Ishikawa (cell line): ENCODE data around the gene CNTNAP5.

Source experiments
- CEBPB ChIP-seq: IDR thresholded peaks from 2 replicates; pipeline ENCODE4 v1.6.1; 2012
- CREB1 ChIP-seq: IDR thresholded peaks from 2 replicates; pipeline ENCODE4 v1.6.1; 2012; ENCODE audit warnings: low read depth
- EGR1 ChIP-seq: IDR thresholded peaks from 2 replicates; pipeline ENCODE4 v1.6.1; 2012
- EP300 ChIP-seq: IDR thresholded peaks from 2 replicates; pipeline ENCODE4 v1.6.1; 2012; ENCODE audit warnings: borderline replicate concordance
- FOXM1 ChIP-seq: IDR thresholded peaks from 2 replicates; pipeline ENCODE4 v1.6.1; 2012; ENCODE audit warnings: low read depth, borderline replicate concordance
- NFIC ChIP-seq: IDR thresholded peaks from 2 replicates; pipeline ENCODE4 v1.6.1; 2012
- RAD21 ChIP-seq: IDR thresholded peaks from 2 replicates; pipeline ENCODE4 v1.6.1; 2012; ENCODE audit warnings: low read depth
- REST ChIP-seq: IDR thresholded peaks from 2 replicates; pipeline ENCODE4 v1.6.1; 2012; ENCODE audit warnings: low read depth, mild to moderate bottlenecking
- TAF1 ChIP-seq: IDR thresholded peaks from 2 replicates; pipeline ENCODE4 v1.6.1; 2012; ENCODE audit warnings: low read depth, mild to moderate bottlenecking
- TCF12 ChIP-seq: IDR thresholded peaks from 2 replicates; pipeline ENCODE4 v1.6.1; 2012; ENCODE audit warnings: low read depth
- TEAD4 ChIP-seq: IDR thresholded peaks from 2 replicates; pipeline ENCODE4 v1.6.1; 2012
- USF1 ChIP-seq: IDR thresholded peaks from 2 replicates; pipeline ENCODE4 v1.6.1; 2012
- YY1 ChIP-seq: IDR thresholded peaks from 2 replicates; pipeline ENCODE4 v1.6.1; 2012; ENCODE audit warnings: low read depth
- ZBTB7A ChIP-seq: IDR thresholded peaks from 2 replicates; pipeline ENCODE4 v1.6.1; 2012; ENCODE audit warnings: low read depth
- TF ChIP-seq, protein P1 (sequence below): IDR thresholded peaks from 2 replicates; pipeline ENCODE4 v1.6.1; 2012

CNTNAP5 gene

DNA sequence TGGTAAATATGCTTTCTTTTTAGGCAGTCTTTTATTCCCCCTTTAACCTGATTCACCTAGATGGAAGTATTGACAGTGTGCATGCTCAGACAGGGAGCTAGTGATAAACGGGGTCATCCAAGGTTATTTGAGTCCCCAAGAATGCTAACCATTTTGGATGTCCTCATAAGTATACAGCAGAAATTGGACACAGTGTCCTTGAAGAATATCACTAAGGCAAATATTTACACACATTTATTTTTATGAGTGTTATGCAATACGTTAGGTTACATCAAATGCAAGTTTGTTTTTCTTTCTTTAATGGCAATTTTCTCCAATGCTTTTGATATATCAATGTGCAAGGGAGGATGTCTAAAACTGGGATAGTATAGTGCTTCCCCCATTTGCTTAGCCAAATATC is 23.6 kb downstream of the CNTNAP5 start:
- TF ChIP-seq EP300, result no peak
- TF ChIP-seq REST, result no peak
- TF ChIP-seq TCF12, result no peak
- no peak for TF ChIP-seq CREB1
- no peak for TF ChIP-seq FOXM1
- no peak for TF ChIP-seq ZBTB7A
- no peak for TF ChIP-seq RAD21
- TF ChIP-seq YY1, result no peak
- no peak for TF ChIP-seq TAF1
- TF ChIP-seq, protein P1, sequence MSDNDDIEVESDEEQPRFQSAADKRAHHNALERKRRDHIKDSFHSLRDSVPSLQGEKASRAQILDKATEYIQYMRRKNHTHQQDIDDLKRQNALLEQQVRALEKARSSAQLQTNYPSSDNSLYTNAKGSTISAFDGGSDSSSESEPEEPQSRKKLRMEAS, result no peak
- TF ChIP-seq EGR1, result no peak
- no peak for TF ChIP-seq NFIC
- no peak for TF ChIP-seq USF1
- TF ChIP-seq CEBPB, result no peak
- TF ChIP-seq TEAD4, result no peak

DNA sequence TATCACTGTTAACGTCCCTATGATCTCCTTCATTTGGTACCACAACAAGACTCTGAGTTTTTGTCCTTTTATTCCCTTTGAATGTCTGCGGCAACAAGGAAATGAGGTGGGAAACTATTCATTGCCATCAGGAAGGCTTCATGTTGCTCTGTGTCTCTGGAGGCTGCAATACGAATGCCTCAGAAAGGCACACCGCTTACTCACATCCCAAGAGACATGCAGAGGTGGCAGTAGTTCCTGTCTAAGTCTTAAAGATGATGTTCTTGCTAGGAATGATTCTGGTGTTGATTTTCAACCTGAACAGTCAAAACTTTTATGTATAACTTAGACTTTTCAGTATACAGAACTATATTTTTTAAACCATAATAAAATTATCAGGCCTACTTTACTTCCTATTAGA is 24.0 kb downstream of the CNTNAP5 start:
- TF ChIP-seq RAD21, result no peak
- no peak for TF ChIP-seq EGR1
- no peak for TF ChIP-seq USF1
- TF ChIP-seq FOXM1, result no peak
- TF ChIP-seq NFIC, result no peak
- no peak for TF ChIP-seq TAF1
- TF ChIP-seq ZBTB7A, result no peak
- no peak for TF ChIP-seq TCF12
- TF ChIP-seq EP300, result no peak
- TF ChIP-seq YY1, result no peak
- no peak for TF ChIP-seq CREB1
- no peak for TF ChIP-seq REST
- TF ChIP-seq TEAD4, result no peak
- TF ChIP-seq, protein P1, result no peak
- no peak for TF ChIP-seq CEBPB

DNA sequence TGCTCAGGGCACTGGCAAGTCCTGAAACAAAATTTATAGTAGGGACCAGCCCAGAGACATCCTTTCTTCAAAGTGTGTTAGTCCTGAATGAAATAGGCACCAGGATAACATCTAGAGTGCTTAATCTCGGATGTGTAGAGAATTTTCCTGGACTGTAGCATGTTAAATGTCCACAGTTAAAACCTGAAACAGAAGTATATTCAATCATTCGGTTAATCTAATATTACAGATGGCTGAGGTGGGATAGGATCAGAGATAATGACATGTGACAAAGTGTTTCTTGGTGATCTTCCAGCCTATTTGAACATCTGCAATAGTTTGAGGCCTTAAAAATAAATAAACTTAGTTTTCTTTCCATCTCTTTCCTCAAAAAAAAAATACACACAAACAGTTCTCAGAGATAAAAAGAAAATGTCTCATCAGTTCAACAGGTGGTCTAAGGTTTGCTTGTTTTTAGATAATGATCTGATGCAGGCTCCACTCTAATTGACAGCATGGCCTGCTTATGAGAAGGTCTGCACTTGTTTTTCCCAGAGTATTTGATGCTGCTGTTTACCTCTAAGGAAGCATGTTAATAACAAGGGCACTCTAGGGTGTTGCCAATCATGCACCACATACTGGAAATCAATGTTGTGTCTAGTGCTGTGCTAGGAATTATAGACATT is 25.9 kb downstream of the CNTNAP5 start:
- TF ChIP-seq TEAD4, result no peak
- TF ChIP-seq CREB1, result no peak
- no peak for TF ChIP-seq YY1
- TF ChIP-seq NFIC, result no peak
- no peak for TF ChIP-seq TCF12
- TF ChIP-seq TAF1, result no peak
- TF ChIP-seq REST, result no peak
- TF ChIP-seq FOXM1, result no peak
- TF ChIP-seq CEBPB, result no peak
- TF ChIP-seq EGR1, result no peak
- TF ChIP-seq USF1, result no peak

DNA sequence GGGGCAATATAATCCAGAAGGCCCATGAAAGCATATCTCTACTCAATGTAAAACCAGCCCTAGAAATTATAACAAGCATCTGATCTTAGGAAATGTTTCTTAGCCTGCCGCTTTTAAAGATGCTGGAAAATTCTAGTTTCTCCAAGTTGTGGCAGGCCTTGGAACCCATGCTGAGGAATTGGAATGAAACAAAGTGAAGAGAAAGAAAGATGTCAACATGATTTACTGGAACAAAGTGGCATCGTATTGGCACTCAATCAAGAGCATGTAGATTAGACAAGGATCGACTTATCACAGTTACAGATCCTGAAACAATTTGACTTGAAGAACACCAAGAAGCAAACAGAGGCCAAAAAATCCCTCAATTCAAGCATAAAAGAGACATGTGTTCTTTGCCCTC is 28.7 kb downstream of the CNTNAP5 start:
- TF ChIP-seq YY1, result no peak
- TF ChIP-seq FOXM1, result no peak
